Sigmoid colon (tissue), 4 donors: ENCODE data around the gene RNF19B.

Experiments used
- EP300 ChIP-seq, 4 donors: sonication (generic); formaldehyde crosslinking; IDR thresholded peaks; one replicate each; pipeline ENCODE4 v1.6.1; 2017; ENCODE audit warnings: antibody characterized with exemption in 4 of 4
- POLR2A ChIP-seq, 2 donors: fragments of 450-650 bp; IDR thresholded peaks; one replicate each; pipeline ENCODE4 v1.6.1; 2016; ENCODE audit warnings: antibody characterized with exemption in 2 of 2, mild to moderate bottlenecking in 2 of 2, moderate library complexity in 2 of 2
- POLR2AphosphoS5 ChIP-seq, 4 donors: sonication (generic); formaldehyde crosslinking; IDR thresholded peaks; one replicate each; pipeline ENCODE4 v1.6.1; 2017; ENCODE audit warnings: antibody characterized with exemption in 4 of 4
- TF ChIP-seq, protein P1 (sequence below), 4 experiments: fragments of 450-650 bp in 3 of 4; fragments of 200-600 bp in 1 of 4; IDR thresholded peaks; one replicate each; pipeline ENCODE4 v1.5.1; 2016 to 2019; ENCODE audit warnings: antibody characterized with exemption in 4 of 4, mild to moderate bottlenecking in 3 of 4, moderate library complexity in 2 of 4

DNA sequence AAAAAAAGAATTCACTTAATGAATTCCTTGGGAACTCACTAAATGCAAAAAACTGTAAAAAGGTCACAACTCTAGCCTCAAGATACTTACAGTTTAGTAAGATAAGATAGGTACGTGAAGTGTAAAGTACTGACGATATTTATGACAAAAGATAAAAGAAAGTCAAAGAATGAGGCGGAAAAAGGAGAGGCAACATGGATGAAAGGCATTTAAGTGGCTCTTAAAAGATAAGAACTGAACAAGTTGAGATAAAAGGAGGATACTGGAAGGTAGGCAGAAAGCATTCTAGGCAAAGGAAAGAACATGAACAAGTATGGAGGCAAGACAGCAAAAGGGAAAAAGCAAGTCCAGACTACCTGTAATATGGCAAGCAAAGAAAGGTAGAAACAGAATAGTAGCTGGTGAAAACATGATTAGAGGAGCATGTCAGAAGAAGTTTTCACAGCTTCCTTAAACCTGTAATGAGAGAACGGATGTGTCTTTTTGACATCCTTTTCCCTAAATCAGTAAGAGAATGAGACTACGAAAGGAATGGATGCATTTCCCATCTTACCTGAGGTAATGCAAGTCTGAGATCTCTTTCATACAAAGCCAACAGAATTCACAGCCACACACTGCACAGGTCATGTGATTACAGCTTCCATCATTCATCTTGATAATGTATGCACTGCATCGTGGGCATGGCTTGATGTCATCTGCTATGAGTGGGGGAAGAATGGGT lies 16.8 kb downstream of the RNF19B start:
- TF ChIP-seq POLR2A (IDR thresholded peaks at IDR 0.05) (no peak), POLR2AphosphoS5 (IDR thresholded peaks at IDR 0.05) (no peak), EP300 (IDR thresholded peaks at IDR 0.05) (no peak)
- TF ChIP-seq, protein P1, sequence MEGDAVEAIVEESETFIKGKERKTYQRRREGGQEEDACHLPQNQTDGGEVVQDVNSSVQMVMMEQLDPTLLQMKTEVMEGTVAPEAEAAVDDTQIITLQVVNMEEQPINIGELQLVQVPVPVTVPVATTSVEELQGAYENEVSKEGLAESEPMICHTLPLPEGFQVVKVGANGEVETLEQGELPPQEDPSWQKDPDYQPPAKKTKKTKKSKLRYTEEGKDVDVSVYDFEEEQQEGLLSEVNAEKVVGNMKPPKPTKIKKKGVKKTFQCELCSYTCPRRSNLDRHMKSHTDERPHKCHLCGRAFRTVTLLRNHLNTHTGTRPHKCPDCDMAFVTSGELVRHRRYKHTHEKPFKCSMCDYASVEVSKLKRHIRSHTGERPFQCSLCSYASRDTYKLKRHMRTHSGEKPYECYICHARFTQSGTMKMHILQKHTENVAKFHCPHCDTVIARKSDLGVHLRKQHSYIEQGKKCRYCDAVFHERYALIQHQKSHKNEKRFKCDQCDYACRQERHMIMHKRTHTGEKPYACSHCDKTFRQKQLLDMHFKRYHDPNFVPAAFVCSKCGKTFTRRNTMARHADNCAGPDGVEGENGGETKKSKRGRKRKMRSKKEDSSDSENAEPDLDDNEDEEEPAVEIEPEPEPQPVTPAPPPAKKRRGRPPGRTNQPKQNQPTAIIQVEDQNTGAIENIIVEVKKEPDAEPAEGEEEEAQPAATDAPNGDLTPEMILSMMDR (IDR thresholded peaks at IDR 0.05), result no peak
